Activated T-helper 17 cell treated with anti-CD3 and anti-CD28 coated beads, Interleukin-2, amount 50 U/mL, for 72 hours (primary cell): ENCODE measurements around the gene ATRAID. TPM values are rescaled to one million over a fixed set of nuclear protein-coding genes. Genes with fewer than 3 reads are reported as not detected.
"Not testable (repeated sequence)": the region's sequence is repeated elsewhere in the genome, so short reads cannot be mapped to it uniquely, and the experiment has no call there.

Experiments used
- ATAC-seq: fragments of 150-1000 bp; cut with Tn5 transposase; replicated peaks from 2 replicates; pipeline ENCODE4 v1.10.0; 2021; ENCODE audit warnings: mild to moderate bottlenecking, moderate library complexity
- H3K27ac Mint-ChIP-seq: one replicate; pipeline ENCODE4 v1.8.0; 2022; ENCODE audit warnings: mixed read lengths
- H3K27me3 Mint-ChIP-seq: one replicate; pipeline ENCODE4 v1.8.0; 2022; ENCODE audit warnings: mixed read lengths
- H3K36me3 Mint-ChIP-seq: one replicate; pipeline ENCODE4 v1.8.0; 2022; ENCODE audit warnings: low read depth, mild to moderate bottlenecking, mixed read lengths
- H3K4me1 Mint-ChIP-seq: one replicate; pipeline ENCODE4 v1.8.0; 2022; ENCODE audit warnings: mixed read lengths
- H3K4me3 Mint-ChIP-seq: one replicate; pipeline ENCODE4 v1.8.0; 2022; ENCODE audit warnings: mild to moderate bottlenecking, mixed read lengths
- H3K9me3 Mint-ChIP-seq: one replicate; pipeline ENCODE4 v1.8.0; 2022; ENCODE audit warnings: mixed read lengths
- total RNA-seq, 2 donors: library from RNA; stranded (reverse); gene quantifications; one replicate each; pipeline ENCODE4 v1.2.3, GENCODE V29; 2022

ATRAID gene
- total RNA-seq, 2 donors from 2014 or later: 45.9 to 59.2 TPM

DNA sequence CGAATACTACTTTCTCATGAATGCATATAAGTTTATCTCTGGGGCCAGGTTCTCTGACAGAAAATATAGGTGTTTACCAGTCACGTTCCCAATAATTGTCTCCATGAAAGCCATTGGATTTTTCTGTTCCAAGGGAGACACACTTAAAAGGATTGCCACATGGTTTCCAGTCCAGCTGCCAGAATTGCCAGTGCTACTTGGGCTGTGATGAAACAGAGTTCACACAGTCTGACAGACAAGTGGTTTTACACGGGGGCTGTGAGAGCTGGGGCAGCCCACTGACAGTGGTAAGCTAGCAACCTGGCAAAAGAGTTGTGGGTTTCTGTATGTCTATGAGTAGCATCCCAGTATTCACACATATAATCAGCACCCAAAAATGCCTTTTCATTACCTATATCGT is 27.7 kb upstream of the ATRAID start:
- no peak overlapping the region for H3K27ac Mint-ChIP-seq
- ATAC-seq: no peak

DNA sequence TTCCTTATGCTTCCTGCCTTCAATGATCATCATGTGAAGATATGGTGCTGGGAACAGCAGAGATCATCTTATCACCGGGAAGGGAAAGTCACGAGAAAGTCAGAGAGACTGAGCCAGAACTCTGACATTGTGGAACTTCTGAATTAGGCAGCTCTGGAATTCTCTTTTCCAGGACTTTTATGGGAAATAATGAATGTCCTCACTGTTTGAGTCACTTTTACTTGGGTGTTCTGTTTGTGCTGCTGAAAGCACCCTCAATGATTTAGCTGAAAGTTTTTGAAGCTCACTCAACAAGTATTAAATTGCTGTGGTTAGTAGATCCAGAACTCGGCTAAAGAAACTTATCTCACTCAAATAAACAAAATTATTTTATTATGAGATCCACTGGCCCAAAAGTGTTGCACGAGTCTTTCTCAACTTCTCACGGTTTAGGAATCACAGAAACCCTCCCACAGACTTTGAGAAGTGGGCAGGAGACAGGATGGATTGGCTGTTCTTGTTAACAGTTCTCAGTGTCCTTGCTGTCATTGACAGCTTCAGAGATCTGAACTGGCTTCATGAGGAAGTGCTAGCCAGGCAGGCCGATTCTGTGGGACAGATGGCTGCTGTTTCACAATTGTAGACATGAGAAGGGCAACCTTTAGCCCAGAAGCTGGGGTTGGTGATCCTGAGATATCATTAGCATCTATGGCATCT is 26.4 kb upstream of the ATRAID start:
- ATAC-seq: no peak
- Mint-ChIP-seq H3K27ac (no peak overlapping the region), H3K9me3 (no peaks in the 10 kb centered on the region), H3K4me3 (no peak overlapping the region), H3K36me3 (no peaks in the 10 kb centered on the region), H3K4me1 (no peaks in the 10 kb centered on the region), H3K27me3 (peaks cover 19% of the 10 kb centered on the region)

More for the DNA sequence above, 27.7 kb upstream of the ATRAID start:
- H3K4me3 Mint-ChIP-seq: no peak overlapping the region
- peaks cover 27% of the 10 kb centered on the region for H3K27me3 Mint-ChIP-seq
- H3K9me3 Mint-ChIP-seq: no peaks in the 10 kb centered on the region
- H3K4me1 Mint-ChIP-seq: no peaks in the 10 kb centered on the region
- no peaks in the 10 kb centered on the region for H3K36me3 Mint-ChIP-seq

DNA sequence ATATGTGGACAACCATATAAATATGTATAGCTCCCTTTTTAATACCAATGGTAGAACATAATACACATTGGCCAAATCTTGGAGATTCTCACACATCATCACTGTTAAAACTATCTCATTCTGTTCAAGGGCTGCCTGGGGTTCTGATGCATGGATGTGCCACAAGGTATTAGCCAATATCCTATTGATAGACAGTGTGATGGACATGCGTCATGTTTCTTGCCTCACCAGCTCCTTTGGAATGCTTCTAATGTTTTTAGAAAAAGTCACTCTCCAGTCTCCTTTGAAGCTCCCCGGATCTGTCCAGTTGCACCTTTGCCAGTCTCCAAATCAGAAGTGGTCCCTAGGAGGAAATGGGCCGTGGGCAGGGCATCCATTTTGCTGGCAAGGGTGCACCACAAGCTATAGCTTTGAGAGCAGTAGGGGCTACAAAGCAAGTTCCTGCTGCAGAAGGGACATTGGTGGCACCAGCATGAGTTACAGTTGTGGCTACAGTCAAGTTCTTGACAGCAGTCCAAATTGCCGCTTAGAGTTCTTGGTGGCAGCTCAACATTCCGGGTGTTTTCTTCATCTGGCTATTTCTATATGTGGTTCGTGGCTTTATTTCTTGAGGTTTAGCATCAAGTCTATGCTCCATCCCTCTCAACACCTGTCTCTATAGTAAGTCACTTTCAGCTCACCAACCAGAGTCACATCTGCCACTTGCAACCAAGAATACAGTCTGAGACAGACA is 25.1 kb upstream of the ATRAID start:
- Mint-ChIP-seq H3K4me3 (no peak overlapping the region), H3K36me3 (no peaks in the 10 kb centered on the region), H3K27ac (no peak overlapping the region), H3K27me3 (peaks cover 19% of the 10 kb centered on the region), H3K4me1 (no peaks in the 10 kb centered on the region), H3K9me3 (no peaks in the 10 kb centered on the region)
- ATAC-seq: no peak

DNA sequence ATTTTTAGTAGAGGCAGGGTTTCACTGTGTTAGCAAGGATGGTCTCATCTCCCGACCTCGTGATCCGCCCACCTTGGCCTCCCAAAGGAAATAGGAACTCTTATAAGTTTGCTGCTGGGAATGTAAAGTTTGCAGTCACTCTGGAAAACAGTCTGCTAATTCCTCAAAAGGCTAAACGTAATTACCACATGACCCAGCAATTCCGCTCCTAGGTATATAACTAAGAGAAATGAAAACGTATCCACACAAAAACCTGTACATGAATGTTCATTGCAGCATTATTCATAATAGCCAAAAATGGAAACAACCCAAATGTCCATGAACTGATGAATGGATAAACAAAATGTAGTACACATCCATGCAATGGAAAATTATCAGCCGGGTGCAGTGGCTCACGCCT is 21.9 kb upstream of the ATRAID start:
- Mint-ChIP-seq H3K27ac (no peak overlapping the region), H3K4me1 (no peaks in the 10 kb centered on the region), H3K36me3 (no peaks in the 10 kb centered on the region), H3K9me3 (no peaks in the 10 kb centered on the region), H3K4me3 (no peak overlapping the region), H3K27me3 (peaks cover 10% of the 10 kb centered on the region)
- ATAC-seq: no peak

DNA sequence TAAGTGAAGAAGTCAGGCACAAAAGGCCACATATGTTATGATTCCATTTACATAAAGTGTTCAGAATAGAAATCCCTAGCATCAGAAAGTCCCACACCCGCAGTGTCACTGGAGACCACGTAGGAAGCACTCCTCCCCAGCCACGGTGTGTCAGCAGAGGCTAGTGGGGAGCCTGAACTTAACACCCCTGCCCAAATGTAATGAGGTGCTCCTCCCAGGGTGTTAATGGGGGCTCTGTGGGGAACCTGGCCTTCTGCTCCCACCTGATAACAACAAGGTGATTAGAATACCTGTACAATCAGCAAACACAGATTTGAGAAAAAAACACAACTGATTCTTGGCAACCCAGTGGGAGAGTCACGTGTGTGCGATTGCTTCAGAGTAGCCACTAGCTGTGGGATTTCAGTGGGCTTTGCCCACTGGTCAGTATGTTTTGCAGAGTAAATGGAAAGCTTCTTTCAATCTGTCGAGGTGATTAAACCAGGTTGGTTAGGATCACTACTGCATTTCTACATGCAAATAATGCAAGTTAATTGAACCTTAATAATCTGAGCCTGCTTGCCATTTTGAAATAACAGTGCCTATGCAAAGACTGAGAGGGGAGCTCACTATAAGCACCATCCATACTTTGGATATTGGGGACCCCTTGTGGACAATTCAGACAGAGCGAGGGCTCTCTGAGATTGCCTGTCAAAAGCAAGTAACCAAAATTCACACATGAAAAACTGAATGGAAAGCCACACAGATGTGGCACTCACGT is 20.6 kb upstream of the ATRAID start:
- ATAC-seq: peak; percentile 56
- Mint-ChIP-seq H3K4me1 (no peaks in the 10 kb centered on the region), H3K27me3 (peaks cover 10% of the 10 kb centered on the region), H3K4me3 (no peak overlapping the region), H3K27ac (no peak overlapping the region), H3K9me3 (no peaks in the 10 kb centered on the region), H3K36me3 (no peaks in the 10 kb centered on the region)

DNA sequence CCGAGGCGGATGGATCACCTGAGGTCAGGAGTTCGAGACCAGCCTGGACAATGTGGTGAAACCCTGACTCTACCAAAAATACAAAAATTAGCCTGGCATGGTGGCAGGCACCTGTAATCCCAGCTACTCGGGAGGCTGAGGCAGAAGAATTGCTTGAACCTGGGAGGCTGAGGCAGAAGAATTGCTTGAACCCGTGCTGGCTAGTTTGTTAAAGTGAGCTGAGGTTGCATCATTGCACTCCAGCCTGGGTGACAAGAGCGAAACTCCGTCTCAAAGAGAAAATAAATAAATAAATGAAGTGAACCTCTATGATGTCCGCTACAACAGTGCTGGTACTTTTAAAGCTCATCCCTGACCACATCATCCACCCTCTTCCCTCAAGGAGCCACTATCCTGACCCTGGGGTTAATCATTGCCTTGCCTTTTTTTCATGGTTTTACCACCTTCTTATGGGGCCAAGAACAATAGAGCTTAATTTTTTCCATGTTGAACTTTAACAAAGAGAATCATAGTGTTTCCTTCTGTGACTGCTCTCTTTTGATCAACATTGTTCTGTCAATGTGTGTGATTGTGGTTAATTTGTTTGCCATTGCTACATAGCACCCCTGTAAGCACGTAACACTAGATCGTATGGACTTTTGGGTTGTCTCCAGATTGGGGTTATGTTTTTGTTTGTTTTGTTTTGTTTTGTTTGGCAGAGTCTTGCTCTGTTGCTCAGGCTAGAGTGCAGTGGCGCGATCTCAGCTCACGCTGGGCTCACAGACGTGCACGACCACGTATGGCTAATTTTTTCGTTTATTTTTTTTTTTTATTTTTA is 17.1 kb upstream of the ATRAID start:
- Mint-ChIP-seq H3K9me3 (no peaks in the 10 kb centered on the region), H3K27ac (no peak overlapping the region), H3K4me3 (no peak overlapping the region), H3K4me1 (no peaks in the 10 kb centered on the region), H3K36me3 (peaks cover 9% of the 10 kb centered on the region), H3K27me3 (peaks cover 3% of the 10 kb centered on the region)
- ATAC-seq: no peak

DNA sequence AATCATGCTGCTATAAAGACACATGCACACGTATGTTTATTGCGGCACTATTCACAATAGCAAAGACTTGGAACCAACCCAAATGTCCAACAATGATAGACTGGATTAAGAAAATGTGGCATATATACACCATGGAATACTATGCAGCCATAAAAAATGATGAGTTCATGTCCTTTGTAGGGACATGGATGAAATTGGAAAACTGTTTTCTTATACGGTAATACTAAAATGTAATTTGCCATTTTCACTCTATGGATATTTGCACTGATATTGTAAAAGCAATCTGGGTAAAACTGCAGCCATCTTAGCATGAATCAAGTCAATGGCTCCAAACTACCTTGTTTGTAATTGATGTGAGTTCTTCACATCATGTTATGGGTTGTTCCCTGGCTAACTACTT is 16.0 kb upstream of the ATRAID start:
- not testable (repeated sequence) for H3K4me3 Mint-ChIP-seq, H3K27me3 Mint-ChIP-seq, H3K9me3 Mint-ChIP-seq, H3K27ac Mint-ChIP-seq, H3K4me1 Mint-ChIP-seq, ATAC-seq
- peaks cover 20% of the 10 kb centered on the region for H3K36me3 Mint-ChIP-seq

DNA sequence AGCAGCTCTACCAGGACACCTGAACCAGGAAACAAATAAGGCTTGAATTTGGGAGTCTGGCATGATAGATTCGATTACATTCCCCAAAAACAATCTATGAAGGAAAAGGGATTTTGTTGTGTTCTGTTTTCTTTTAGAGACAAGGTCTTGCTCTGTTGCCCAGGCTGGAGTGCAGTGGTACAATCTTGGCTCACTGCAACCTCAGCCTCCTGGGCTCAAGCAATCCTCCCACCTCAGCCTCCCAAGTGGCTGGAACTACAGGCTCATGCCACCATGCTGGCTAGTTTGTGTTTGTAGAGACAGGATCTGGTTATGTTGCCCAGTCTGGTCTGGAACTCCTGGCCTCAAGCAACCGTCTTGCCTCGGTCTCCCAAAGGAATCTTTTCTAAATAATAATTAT is 13.8 kb upstream of the ATRAID start:
- not testable (repeated sequence) for H3K4me1 Mint-ChIP-seq, H3K27me3 Mint-ChIP-seq, H3K27ac Mint-ChIP-seq, ATAC-seq, H3K4me3 Mint-ChIP-seq, H3K9me3 Mint-ChIP-seq
- H3K36me3 Mint-ChIP-seq: peaks cover 42% of the 10 kb centered on the region

DNA sequence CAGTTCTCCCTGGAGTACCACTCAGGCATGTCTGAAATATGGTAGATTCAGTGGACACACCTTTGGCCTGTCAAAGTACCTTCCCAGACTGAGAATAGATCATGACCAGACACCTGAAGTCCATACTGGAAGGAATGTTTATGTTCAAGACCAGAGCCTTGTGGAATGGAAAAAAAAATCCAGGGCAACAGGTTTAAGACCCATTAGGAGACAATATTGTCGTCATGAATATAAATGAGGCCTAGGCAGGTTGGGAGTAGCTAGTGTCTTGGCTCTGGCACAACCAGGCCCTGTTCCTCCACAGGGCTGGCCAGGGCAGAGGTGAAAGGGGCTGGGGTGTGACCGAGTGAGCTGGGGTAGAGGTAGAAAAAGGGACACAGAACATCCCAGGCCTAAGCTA is 13.2 kb upstream of the ATRAID start:
- no peak for ATAC-seq
- Mint-ChIP-seq H3K27ac (peak overlapping the region; percentile 16), H3K27me3 (peaks cover 3% of the 10 kb centered on the region), H3K9me3 (no peaks in the 10 kb centered on the region), H3K4me1 (no peaks in the 10 kb centered on the region), H3K4me3 (no peak overlapping the region), H3K36me3 (peaks cover 48% of the 10 kb centered on the region)

DNA sequence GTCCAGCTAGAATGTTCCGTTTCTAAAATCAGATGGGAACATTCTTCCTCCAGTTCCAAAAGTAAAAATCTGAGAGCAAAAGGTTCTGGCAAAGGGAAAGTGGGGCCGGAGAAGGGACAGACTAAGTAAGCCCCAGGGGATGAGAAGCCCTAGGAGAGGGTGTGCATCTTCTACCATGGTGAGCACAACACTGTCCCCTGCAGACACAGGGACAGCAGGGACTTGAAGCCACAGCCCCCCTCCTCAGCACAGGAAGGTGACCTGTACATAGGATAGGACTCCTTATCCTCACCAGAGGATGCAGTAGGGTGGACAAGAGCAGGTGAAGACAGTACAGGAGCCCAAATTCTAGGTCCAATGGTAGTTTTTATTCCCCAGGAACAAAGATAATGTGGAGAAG is 12.6 kb upstream of the ATRAID start:
- Mint-ChIP-seq H3K27ac (peak overlapping the region; percentile 16), H3K9me3 (no peaks in the 10 kb centered on the region), H3K4me1 (no peaks in the 10 kb centered on the region), H3K27me3 (peaks cover 3% of the 10 kb centered on the region), H3K36me3 (peaks cover 54% of the 10 kb centered on the region), H3K4me3 (no peak overlapping the region)
- no peak for ATAC-seq

DNA sequence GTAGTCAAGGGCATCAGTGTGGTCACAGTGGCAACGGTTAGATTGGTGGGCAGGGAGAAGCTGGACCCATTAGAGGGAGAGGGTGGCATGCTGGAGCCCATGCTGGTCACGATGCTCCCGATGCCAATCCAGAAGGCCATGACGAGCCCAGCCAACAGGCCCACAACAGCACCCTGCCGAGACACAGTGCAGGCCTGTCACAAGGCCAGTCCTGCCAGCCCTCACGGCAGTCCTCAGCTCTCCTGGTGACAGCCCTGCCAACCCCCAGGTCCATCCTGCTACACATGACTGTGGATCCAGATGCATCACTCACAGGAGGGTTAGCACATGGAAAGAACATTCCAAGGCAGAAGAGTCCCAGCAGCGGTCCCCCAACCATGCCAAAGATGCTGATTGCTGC is 10.2 kb upstream of the ATRAID start:
- H3K27ac Mint-ChIP-seq: no peak overlapping the region
- H3K27me3 Mint-ChIP-seq: no peaks in the 10 kb centered on the region
- peaks cover 78% of the 10 kb centered on the region for H3K36me3 Mint-ChIP-seq
- H3K9me3 Mint-ChIP-seq: no peaks in the 10 kb centered on the region
- ATAC-seq: no peak
- H3K4me1 Mint-ChIP-seq: peaks cover 15% of the 10 kb centered on the region
- no peak overlapping the region for H3K4me3 Mint-ChIP-seq

DNA sequence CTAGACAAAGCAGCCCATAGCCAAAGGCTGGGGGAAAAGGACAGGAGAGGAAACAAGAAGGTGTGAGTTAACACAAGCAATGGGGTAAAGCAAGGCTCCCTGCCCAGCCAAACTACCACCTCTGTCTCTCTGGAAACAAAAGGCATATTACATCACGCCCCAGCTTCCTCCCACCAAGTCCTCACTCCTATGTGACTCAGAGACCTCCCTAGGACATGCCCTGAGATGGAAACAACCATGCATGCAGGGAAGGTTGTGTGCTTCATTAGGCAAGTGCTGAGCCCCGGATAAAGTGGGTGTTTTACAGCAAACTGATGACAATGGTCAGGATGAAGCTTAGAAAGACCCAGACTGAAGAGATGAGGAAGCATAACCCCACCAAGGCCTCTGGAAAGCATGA is 9.0 kb upstream of the ATRAID start:
- no peak for ATAC-seq
- Mint-ChIP-seq H3K27me3 (no peaks in the 10 kb centered on the region), H3K4me3 (no peak overlapping the region), H3K9me3 (no peaks in the 10 kb centered on the region), H3K27ac (peak overlapping the region; percentile 68), H3K36me3 (peaks cover 89% of the 10 kb centered on the region), H3K4me1 (peaks cover 22% of the 10 kb centered on the region)

DNA sequence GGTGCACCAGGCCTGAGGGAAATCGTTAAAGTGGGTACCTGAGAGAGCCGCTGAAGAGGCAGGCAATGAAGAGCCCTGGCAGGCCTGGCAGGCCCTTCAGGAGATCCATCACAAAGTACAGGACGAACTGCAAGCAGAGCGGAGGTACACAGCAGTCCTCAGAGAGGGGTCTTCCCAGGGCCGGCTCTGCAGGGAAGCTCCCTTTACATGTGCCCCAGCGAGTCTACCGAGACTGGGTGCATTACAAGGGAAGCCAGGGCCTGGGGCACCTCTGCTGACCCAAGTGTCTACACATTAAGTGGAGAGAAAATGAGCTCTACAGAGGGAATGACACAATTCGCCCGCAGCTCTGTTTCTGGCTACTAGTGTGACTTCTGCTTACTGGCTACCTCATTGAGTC is 8.1 kb upstream of the ATRAID start:
- H3K27ac Mint-ChIP-seq: peak overlapping the region; percentile 68
- H3K4me3 Mint-ChIP-seq: no peak overlapping the region
- H3K36me3 Mint-ChIP-seq: peaks cover 98% of the 10 kb centered on the region
- H3K9me3 Mint-ChIP-seq: no peaks in the 10 kb centered on the region
- peaks cover 22% of the 10 kb centered on the region for H3K4me1 Mint-ChIP-seq
- ATAC-seq: no peak
- H3K27me3 Mint-ChIP-seq: no peaks in the 10 kb centered on the region

DNA sequence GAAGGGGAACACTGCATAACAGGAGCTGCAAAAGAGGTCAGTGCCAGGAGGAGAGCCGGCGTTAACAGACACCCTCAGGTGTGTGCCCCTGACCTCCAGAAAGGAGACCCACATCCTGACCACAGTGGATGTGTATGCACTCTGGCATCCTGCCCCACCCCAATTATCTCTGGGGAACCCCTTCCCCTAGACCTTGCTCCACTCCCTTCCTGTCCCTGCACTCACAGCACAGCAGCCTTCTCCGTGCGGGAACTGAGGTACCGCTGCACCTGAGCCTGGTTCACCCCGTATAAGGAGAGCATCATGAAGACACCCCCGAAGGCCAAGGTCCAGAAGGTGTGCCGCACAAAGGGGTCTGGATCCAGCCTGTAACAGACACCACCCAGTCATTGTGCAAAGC is 7.3 kb upstream of the ATRAID start:
- no peaks in the 10 kb centered on the region for H3K9me3 Mint-ChIP-seq

More for the DNA sequence above, 7.3 kb upstream of the ATRAID start:
- Mint-ChIP-seq H3K4me3 (no peak overlapping the region), H3K4me1 (peaks cover 28% of the 10 kb centered on the region), H3K27me3 (no peaks in the 10 kb centered on the region), H3K36me3 (peaks cover 99% of the 10 kb centered on the region), H3K27ac (peak overlapping the region; percentile 31)
- no peak for ATAC-seq
